ENCODE results near the gene PCIF1.

PCIF1 gene

DNA sequence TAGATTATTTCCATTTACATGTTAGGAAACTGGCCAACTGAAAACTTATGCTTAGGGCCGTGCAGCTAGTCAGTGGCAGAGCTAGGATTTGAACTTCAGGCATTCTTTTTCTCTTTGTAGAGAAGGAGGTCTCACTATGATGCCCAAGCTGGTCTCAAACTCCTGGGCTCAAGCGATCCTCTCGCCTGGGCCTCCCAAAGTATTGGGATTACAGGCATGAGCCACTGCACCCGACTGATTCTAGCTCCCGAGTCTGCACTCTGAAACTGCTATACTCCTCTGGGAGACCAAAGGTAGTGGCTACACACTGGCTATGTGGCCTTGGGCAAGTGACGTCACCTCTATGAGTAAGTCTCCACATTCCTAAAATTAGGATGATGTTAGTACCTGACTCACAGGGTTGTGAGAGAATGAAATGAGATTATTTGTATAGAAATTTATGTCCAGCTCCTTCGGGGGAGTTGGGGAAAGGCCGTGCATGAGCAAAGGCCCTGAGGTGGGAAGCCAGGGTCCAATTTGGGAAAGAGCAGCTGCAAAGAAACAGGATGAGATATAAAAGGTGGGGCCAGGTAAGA, 28.9 kb upstream of the PCIF1 start:
- DNase-seq (ENCODE audit: low read depth in 2 of 2), result peak in 1 of 2 donors; percentile 89
- TF ChIP-seq, protein P1, sequence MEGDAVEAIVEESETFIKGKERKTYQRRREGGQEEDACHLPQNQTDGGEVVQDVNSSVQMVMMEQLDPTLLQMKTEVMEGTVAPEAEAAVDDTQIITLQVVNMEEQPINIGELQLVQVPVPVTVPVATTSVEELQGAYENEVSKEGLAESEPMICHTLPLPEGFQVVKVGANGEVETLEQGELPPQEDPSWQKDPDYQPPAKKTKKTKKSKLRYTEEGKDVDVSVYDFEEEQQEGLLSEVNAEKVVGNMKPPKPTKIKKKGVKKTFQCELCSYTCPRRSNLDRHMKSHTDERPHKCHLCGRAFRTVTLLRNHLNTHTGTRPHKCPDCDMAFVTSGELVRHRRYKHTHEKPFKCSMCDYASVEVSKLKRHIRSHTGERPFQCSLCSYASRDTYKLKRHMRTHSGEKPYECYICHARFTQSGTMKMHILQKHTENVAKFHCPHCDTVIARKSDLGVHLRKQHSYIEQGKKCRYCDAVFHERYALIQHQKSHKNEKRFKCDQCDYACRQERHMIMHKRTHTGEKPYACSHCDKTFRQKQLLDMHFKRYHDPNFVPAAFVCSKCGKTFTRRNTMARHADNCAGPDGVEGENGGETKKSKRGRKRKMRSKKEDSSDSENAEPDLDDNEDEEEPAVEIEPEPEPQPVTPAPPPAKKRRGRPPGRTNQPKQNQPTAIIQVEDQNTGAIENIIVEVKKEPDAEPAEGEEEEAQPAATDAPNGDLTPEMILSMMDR (IDR thresholded peaks at IDR 0.05; ENCODE audit: low read depth, low read length), result no peak

DNA sequence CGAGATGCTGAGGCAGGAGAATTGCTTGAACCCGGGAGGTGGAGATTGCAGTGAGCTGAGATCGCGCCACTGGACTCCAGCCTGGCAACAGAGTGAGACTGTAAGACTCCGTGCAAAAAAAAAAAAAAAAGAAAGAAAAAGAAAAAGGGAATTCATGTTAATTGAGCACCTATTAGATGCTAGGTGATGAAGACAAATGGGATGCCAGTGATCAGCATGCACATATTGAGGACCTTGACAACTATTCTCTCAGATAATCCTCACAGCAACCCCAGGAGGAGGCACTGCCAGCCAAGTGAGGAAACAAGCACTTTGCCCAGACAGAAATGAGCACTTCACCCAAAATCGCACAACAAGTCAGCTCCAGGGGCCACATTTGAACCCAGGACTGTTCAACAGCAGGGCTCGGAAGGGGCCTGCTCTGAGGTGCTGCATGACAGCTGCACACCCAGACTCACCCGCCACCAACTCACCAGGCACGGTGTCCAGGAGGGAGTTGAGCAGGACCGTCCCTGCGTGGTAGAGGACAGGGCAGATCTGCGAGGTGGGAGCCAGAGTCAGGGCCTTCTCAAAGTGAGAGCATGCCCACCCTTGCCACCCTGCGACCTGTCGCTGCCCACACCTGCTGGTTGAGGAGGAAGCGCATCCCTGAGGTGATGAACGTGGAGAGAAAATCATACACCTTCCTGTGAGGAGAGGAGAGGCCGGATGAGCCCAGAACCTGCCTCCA, 27.1 kb upstream of the PCIF1 start:
- TF ChIP-seq, protein P1 (IDR thresholded peaks at IDR 0.05; ENCODE audit: low read depth, low read length), result no peak
- H3K4me3 ChIP-seq (replicated peaks in 1 of 2; ENCODE audit: low read depth in 2 of 2, low read length in 2 of 2), result no peak overlapping the region
- no peak for DNase-seq (ENCODE audit: low read depth in 2 of 2)

More for the DNA sequence above, 28.9 kb upstream of the PCIF1 start:
- H3K4me3 ChIP-seq (replicated peaks in 1 of 2; ENCODE audit: low read depth in 2 of 2, low read length in 2 of 2), result no peak overlapping the region

DNA sequence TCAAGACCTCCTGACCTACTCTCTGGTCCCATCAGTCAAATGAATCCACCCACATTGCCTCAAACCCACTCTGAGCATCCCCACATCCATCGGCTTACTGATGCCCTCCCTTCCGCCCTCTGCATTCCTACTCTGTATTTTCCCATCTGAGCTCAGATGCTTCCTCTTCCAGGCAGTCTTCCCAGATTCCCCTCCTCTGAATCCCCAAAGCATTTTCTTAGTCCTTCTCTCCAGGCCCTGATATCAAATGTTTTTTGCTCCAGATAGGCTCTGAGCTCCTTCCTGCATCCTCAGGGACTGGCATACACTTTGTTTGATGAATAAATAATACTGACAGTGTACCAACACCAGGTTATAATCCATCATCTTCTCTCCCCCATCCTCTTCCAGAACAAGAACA, 26.4 kb upstream of the PCIF1 start:
- TF ChIP-seq, protein P1 (IDR thresholded peaks at IDR 0.05; ENCODE audit: low read depth, low read length), result no peak
- no peak for DNase-seq (ENCODE audit: low read depth in 2 of 2)
- no peak overlapping the region for H3K4me3 ChIP-seq (replicated peaks in 1 of 2; ENCODE audit: low read depth in 2 of 2, low read length in 2 of 2)

DNA sequence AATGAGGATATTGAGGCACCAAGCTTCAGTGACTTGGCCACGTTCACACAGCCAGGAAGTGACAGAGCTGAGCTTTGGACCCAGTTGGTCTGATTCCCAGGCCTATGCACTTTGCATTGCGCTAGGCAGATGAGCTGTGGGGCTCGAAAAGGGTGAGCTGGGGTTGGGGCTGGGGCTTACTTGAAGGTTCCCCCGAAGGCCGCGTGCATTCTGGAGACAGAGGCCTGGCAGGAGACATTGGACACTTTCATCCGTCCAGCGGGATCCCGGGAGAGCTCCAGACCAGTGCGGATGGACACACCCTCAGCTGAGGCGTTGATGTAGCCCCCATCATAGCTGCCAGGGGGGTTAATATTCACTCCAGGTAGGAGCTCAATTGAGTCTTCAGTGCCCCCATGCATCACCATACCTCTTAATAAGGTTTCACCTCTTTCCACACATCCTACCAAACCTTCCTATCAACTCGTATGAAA, 25.1 kb upstream of the PCIF1 start:
- TF ChIP-seq, protein P1 (IDR thresholded peaks at IDR 0.05; ENCODE audit: low read depth, low read length), result no peak
- H3K4me3 ChIP-seq (replicated peaks in 1 of 2; ENCODE audit: low read depth in 2 of 2, low read length in 2 of 2), result no peak overlapping the region
- no peak for DNase-seq (ENCODE audit: low read depth in 2 of 2)

DNA sequence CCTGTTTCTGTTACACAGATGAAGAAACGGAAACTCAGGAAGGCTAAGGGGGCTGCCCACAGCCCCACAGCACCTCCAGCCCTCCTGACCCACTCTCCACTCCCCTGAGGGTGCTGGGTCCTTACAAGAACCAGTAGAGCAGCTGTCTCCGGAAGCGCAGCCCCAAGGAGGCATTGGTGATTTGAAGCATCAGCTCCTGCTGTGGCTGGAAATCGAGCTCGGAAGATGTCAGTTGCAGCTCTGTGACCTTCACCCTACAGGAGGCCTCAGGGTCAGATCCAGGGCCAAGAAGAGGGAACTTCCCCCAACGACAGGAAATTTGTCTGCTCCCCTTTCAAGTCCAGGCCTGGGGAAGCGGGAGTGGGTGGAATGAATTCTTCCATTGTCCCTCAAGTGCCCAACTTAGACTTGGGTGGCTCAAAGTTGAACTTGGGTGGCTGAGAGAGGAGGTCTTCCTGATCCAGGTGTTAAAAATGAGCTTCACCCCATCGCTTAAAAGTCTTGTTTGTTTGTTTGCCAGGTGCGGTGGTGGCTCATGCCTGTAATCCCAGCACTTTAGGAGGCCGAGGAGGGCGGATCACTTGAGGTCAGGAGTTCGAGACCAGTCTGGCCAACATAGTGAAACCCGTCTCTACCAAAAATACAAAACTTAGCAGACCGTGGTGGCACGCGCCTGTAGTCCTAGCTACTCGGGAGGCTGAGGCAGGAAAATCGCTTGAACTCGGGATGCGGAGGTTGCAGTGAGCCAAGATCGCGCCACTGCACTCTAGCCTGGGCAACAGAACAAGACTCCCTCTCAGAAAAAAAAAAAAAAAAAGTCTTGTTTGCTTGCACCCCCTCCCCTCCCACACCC, 24.4 kb upstream of the PCIF1 start:
- peak overlapping the region in 1 of 2 donors; percentile 17 for H3K4me3 ChIP-seq (replicated peaks in 1 of 2; ENCODE audit: low read depth in 2 of 2, low read length in 2 of 2)
- no peak for DNase-seq (ENCODE audit: low read depth in 2 of 2)
- TF ChIP-seq, protein P1 (IDR thresholded peaks at IDR 0.05; ENCODE audit: low read depth, low read length), result no peak

DNA sequence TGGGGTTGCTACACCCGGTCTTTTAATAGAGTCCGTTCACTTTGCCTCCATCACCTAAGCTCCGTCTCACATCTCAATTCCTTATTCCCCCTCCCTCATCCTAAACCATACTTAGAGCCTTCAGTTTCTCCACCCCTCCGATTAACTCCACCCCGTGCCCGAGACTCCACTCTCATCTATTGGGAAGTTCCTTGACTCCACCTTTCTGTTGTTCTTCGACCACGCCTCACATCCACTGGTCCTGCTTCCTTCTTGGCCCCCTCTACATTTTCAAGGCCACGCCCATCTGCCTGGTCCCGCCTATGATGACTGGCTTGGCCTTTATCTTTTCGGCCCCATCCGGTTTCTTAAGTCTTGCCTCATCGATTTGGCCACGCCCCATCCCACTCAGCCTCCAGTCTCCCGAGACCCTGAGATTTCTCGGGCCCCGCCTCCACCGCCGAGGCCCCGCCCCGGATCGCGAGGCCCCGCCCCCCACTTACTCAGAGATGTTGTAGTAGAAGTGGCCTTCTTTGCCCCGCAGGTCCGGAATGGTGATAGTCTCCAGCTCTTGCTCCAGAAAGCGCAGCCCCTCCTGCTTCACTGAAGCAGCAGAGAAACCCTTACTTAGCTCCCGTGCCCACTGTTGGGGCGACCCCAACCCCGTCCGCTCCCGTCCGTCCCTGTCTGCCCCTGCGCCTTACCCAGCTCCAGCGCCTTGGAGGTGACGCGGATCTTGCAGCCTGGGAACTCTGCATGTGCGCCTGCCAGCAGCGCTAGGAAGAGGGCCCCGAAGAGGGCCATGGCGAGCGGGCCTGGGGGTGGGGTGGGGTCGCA, 23.6 kb upstream of the PCIF1 start:
- TF ChIP-seq, protein P1 (IDR thresholded peaks at IDR 0.05; ENCODE audit: low read depth, low read length), result no peak
- peak; percentile 100 for DNase-seq (ENCODE audit: low read depth in 2 of 2)
- peak overlapping the region; percentile 50 to 74 for H3K4me3 ChIP-seq (replicated peaks in 1 of 2; ENCODE audit: low read depth in 2 of 2, low read length in 2 of 2)

Measured in cardiac fibroblast (primary cell).